Esophagus muscularis mucosa (tissue), 4 donors: ENCODE measurements around the gene CXCR6. TPM values are rescaled to one million over a fixed set of nuclear protein-coding genes. Genes with fewer than 3 reads are reported as not detected.

ENCODE experiments used
- DNase-seq: peaks from one replicate; pipeline ENCODE4 v3.0.0-alpha.2; 2017; ENCODE audit errors: extremely low spot score
- H3K27ac ChIP-seq, 4 donors: fragments of 200-600 bp; sonication (generic); replicated peaks in 1 of 4; 1 replicate in 3 of 4; 2 replicates in 1 of 4; pipeline ENCODE4 v1.5.1; 2016 to 2019; ENCODE audit warnings: mild to moderate bottlenecking in 1 of 4
- H3K27me3 ChIP-seq, 4 donors: fragments of 200-600 bp; sonication (generic); one replicate each; pipeline versions ENCODE4 v1.5.1 to v1.6.0; 2016 to 2019
- H3K36me3 ChIP-seq, 4 donors: fragments of 200-600 bp; sonication (generic); one replicate each; pipeline ENCODE4 v1.5.1; 2016 to 2019
- H3K4me1 ChIP-seq, 4 donors: fragments of 200-600 bp; sonication (generic); one replicate each; pipeline ENCODE4 v1.5.1; 2016 to 2019
- H3K4me3 ChIP-seq, 4 donors: fragments of 200-600 bp; sonication (generic); 1 replicate in 2 of 4; 2 replicates in 2 of 4; pipeline ENCODE4 v1.5.1; 2016 to 2019; ENCODE audit warnings: mild to moderate bottlenecking in 4 of 4, moderate library complexity in 1 of 4
- H3K9me3 ChIP-seq, 4 donors: fragments of 200-600 bp; sonication (generic); 1 replicate in 3 of 4; 2 replicates in 1 of 4; pipeline ENCODE4 v1.5.1; 2016 to 2019
- EP300 ChIP-seq: sonication (generic); formaldehyde crosslinking; IDR thresholded peaks from one replicate; pipeline ENCODE4 v1.6.1; 2017; ENCODE audit warnings: antibody characterized with exemption
- POLR2A ChIP-seq: fragments of 450-650 bp; IDR thresholded peaks from one replicate; pipeline ENCODE4 v1.6.1; 2017; ENCODE audit warnings: antibody characterized with exemption, moderate library complexity, mild to moderate bottlenecking, low read depth
- POLR2AphosphoS5 ChIP-seq, 2 donors: sonication (generic); formaldehyde crosslinking; IDR thresholded peaks; one replicate each; pipeline ENCODE4 v1.6.1; 2017; ENCODE audit warnings: antibody characterized with exemption in 2 of 2
- WGBS: methylation state at CpG from one replicate; pipeline ENCODE4 v1.1.5; 2018; 5-methylcytosine and 5-hydroxymethylcytosine counted together
- intact Hi-C: fragments of 100-400 bp; cut with DNase I; formaldehyde crosslinking; loops from one replicate; pipeline ENCODE4 v1.15.1; 2023
- total RNA-seq, 4 donors: library from RNA; depleted of rRNA; stranded (reverse); fragments of >200 nt; gene quantifications; one replicate each; pipeline versions ENCODE4 v1.1.0 to v1.2.1, GENCODE V29; 2016
- TF ChIP-seq, protein P1 (sequence below), 3 experiments: fragments of 200-600 bp in 2 of 3; fragments of 450-650 bp in 1 of 3; sonication (generic) in 2 of 3; IDR thresholded peaks; one replicate each; pipeline ENCODE4 v1.5.1; 2017 to 2019; ENCODE audit warnings: antibody characterized with exemption in 3 of 3, mild to moderate bottlenecking in 2 of 3, moderate library complexity in 1 of 3

The CXCR6 gene
- total RNA-seq, 4 donors from 2014 or later, result 0.39 to 7.1 (median 0.49) TPM

GRCh38 chr3:45954306-45954705 is 11.0 kb downstream of the CXCR6 start:
- no peak for DNase-seq
- intact Hi-C loops, result no loop called here
- Histone ChIP-seq H3K4me3 (no peak overlapping the region), H3K27me3 (no peaks in the 10 kb centered on the region), H3K27ac (no peak overlapping the region), H3K4me1 (peaks cover 0 to 8% (median 3%) of the 10 kb centered on the region in 4 donors), H3K9me3 (no peaks in the 10 kb centered on the region), H3K36me3 (peaks cover 74 to 100% (median 97%) of the 10 kb centered on the region in 4 donors)
- WGBS, result 96% methylated on average over 3 of the region's 3 CpGs
- TF ChIP-seq, protein P1, sequence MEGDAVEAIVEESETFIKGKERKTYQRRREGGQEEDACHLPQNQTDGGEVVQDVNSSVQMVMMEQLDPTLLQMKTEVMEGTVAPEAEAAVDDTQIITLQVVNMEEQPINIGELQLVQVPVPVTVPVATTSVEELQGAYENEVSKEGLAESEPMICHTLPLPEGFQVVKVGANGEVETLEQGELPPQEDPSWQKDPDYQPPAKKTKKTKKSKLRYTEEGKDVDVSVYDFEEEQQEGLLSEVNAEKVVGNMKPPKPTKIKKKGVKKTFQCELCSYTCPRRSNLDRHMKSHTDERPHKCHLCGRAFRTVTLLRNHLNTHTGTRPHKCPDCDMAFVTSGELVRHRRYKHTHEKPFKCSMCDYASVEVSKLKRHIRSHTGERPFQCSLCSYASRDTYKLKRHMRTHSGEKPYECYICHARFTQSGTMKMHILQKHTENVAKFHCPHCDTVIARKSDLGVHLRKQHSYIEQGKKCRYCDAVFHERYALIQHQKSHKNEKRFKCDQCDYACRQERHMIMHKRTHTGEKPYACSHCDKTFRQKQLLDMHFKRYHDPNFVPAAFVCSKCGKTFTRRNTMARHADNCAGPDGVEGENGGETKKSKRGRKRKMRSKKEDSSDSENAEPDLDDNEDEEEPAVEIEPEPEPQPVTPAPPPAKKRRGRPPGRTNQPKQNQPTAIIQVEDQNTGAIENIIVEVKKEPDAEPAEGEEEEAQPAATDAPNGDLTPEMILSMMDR (IDR thresholded peaks at IDR 0.05), result no peak
- no peak for TF ChIP-seq EP300
- no peak for TF ChIP-seq POLR2A
- no peak for TF ChIP-seq POLR2AphosphoS5 (IDR thresholded peaks at IDR 0.05)

- Histone ChIP-seq H3K27me3 (no peaks in the 10 kb centered on the region), H3K27ac (no peak overlapping the region), H3K36me3 (peaks cover 76 to 100% (median 97%) of the 10 kb centered on the region in 4 donors), H3K4me1 (peaks cover 0 to 8% (median 3%) of the 10 kb centered on the region in 4 donors), H3K4me3 (no peak overlapping the region), H3K9me3 (no peaks in the 10 kb centered on the region)
- intact Hi-C loops, result no loop called here
- TF ChIP-seq, protein P1 (IDR thresholded peaks at IDR 0.05), result no peak
- TF ChIP-seq POLR2AphosphoS5 (IDR thresholded peaks at IDR 0.05), result no peak
- no peak for TF ChIP-seq EP300
- no peak for TF ChIP-seq POLR2A
- WGBS, result 86% methylated on average over 10 of the region's 11 CpGs
- DNase-seq, result no peak
Observed at GRCh38 chr3:45955017-45955647, 11.9 kb downstream of the CXCR6 start.

DNA sequence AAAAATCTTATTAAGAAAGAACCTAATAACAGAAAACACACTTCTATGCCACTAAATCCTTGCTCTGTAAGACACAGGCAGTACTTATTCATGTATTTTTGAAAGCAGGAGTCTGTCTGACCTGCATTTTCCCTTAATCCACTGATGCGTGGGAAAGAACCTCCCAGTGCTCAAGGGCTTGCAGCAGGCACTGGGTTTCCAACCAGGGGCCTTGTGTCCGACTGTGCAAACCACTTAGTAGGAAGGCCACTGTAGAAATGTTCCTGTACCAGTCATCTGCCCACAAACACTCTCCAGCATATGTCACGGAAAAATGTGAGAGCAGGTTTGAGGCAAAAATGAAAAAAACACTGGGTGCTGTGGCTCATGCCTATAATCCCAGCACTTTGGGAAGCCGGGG is 12.4 kb downstream of the CXCR6 start:
- Histone ChIP-seq H3K27me3 (no peaks in the 10 kb centered on the region), H3K4me1 (peaks cover 0 to 8% (median 3%) of the 10 kb centered on the region in 4 donors), H3K36me3 (peaks cover 82 to 100% (median 97%) of the 10 kb centered on the region in 4 donors), H3K27ac (no peak overlapping the region), H3K4me3 (no peak overlapping the region), H3K9me3 (no peaks in the 10 kb centered on the region)
- WGBS, result 91% methylated on average over 4 of the region's 4 CpGs
- intact Hi-C loops, result no loop called here
- TF ChIP-seq EP300 (no peak), POLR2AphosphoS5 (IDR thresholded peaks at IDR 0.05) (no peak), POLR2A (no peak)
- TF ChIP-seq, protein P1 (IDR thresholded peaks at IDR 0.05), result no peak
- no peak for DNase-seq

GRCh38 chr3:45957586-45957985 is 14.3 kb downstream of the CXCR6 start:
- Histone ChIP-seq H3K27me3 (no peaks in the 10 kb centered on the region), H3K9me3 (no peaks in the 10 kb centered on the region), H3K36me3 (peaks cover 85 to 100% (median 97%) of the 10 kb centered on the region in 4 donors), H3K4me3 (no peak overlapping the region), H3K27ac (no peak overlapping the region), H3K4me1 (peaks cover 0 to 8% (median 3%) of the 10 kb centered on the region in 4 donors)
- TF ChIP-seq, protein P1 (IDR thresholded peaks at IDR 0.05), result no peak
- TF ChIP-seq EP300, result no peak
- TF ChIP-seq POLR2A, result no peak
- no peak for TF ChIP-seq POLR2AphosphoS5 (IDR thresholded peaks at IDR 0.05)
- WGBS, result 83% methylated on average over 1 of the region's 5 CpGs
- DNase-seq, result no peak
- intact Hi-C loops, result no loop called here
